SK-N-SH (cell line): ENCODE results near the gene HP1BP3. TPM values are rescaled to one million over a fixed set of nuclear protein-coding genes. Genes with fewer than 3 reads are reported as not detected.

ENCODE experiments used
- CTCF ChIA-PET: fragments of 300-600, 350-600 bp; formaldehyde crosslinking; extraction: SDS; loops from one replicate; lab custom pipeline; 2021; lab: Yijun Ruan, JAX
- POLR2A ChIA-PET: fragments of 350-600 bp; sonication (Branson Sonifier 250); formaldehyde crosslinking; extraction: SDS; loops from one replicate; lab custom pipeline; 2020; ENCODE audit warnings: antibody characterized with exemption, inconsistent platforms; lab: Yijun Ruan, JAX
- DNase-seq: peaks from one replicate; pipeline ENCODE4 v3.0.0; 2012
- H2AFZ ChIP-seq: fragments of 200-600 bp; sonication (generic); 2 replicates; pipeline ENCODE4 v1.8.1; 2016; ENCODE audit warnings: antibody characterized with exemption, mild to moderate bottlenecking, low read depth
- H3F3A ChIP-seq: fragments of 200-600 bp; sonication (generic); replicated peaks from 2 replicates; pipeline ENCODE3; 2016; ENCODE audit warnings: antibody characterized with exemption, mild to moderate bottlenecking; ENCODE audit not compliant: insufficient read depth
- H3K27ac ChIP-seq, 2 experiments: fragments of 200-500 bp in 1 of 2; fragments of 200-600 bp in 1 of 2; sonication (Bioruptor generic) in 1 of 2; sonication (generic), shearing (Covaris generic) in 1 of 2; 2 replicates each; pipeline versions ENCODE4 v1.5.1 to v1.6.1; 2014 to 2016; ENCODE audit warnings: low read depth in 2 of 2, inconsistent platforms in 1 of 2, low read length in 1 of 2, mild to moderate bottlenecking in 1 of 2, mixed read lengths in 1 of 2
- H3K27me3 ChIP-seq: fragments of 200-600 bp; sonication (generic), shearing (Covaris generic); 2 replicates; pipeline ENCODE4 v1.6.1; 2016; ENCODE audit warnings: mixed run types; ENCODE audit not compliant: insufficient read depth
- H3K36me3 ChIP-seq, 2 experiments: fragments of 200-500 bp in 1 of 2; fragments of 200-600 bp in 1 of 2; sonication (Bioruptor generic) in 1 of 2; sonication (generic) in 1 of 2; replicated peaks in 1 of 2; 2 replicates each; pipeline versions ENCODE3 to v1.5.1; 2014 to 2016; ENCODE audit warnings: low read length in 1 of 2, mild to moderate bottlenecking in 1 of 2; ENCODE audit not compliant: insufficient read depth in 2 of 2, control insufficient read depth in 1 of 2
- H3K4me1 ChIP-seq, 2 experiments: fragments of 200-500 bp in 1 of 2; fragments of 200-600 bp in 1 of 2; sonication (Bioruptor generic) in 1 of 2; sonication (generic), shearing (Covaris generic) in 1 of 2; 2 replicates each; pipeline versions ENCODE4 v1.5.1 to v1.6.1; 2014 to 2016; ENCODE audit warnings: low read depth in 1 of 2, low read length in 1 of 2, mixed run types in 1 of 2; ENCODE audit not compliant: insufficient read depth in 2 of 2, control insufficient read depth in 1 of 2
- H3K4me2 ChIP-seq: fragments of 200-600 bp; sonication (generic), shearing (Covaris generic); 2 replicates; pipeline ENCODE4 v1.6.1; 2017; ENCODE audit warnings: mixed run types
- H3K4me3 ChIP-seq, 2 experiments: fragments of 200-500 bp in 1 of 2; fragments of 200-600 bp in 1 of 2; sonication (Bioruptor generic) in 1 of 2; sonication (generic), shearing (Covaris generic) in 1 of 2; 2 replicates each; pipeline versions ENCODE4 v1.5.1 to v1.8.1; 2014 to 2016; ENCODE audit warnings: low read depth in 2 of 2, inconsistent platforms in 1 of 2, low read length in 1 of 2, mild to moderate bottlenecking in 1 of 2, mixed read lengths in 1 of 2, moderate library complexity in 1 of 2
- H3K79me2 ChIP-seq: fragments of 200-600 bp; sonication (generic); 2 replicates; pipeline ENCODE4 v1.8.1; 2017; ENCODE audit warnings: mild to moderate bottlenecking; ENCODE audit not compliant: insufficient read depth
- H3K9ac ChIP-seq: fragments of 200-600 bp; sonication (generic); 2 replicates; pipeline ENCODE4 v1.6.1; 2017; ENCODE audit warnings: mixed run types
- H3K9me2 ChIP-seq: fragments of 200-600 bp; sonication (generic); 2 replicates; pipeline ENCODE4 v1.6.1; 2017; ENCODE audit warnings: mixed run types
- H3K9me3 ChIP-seq: fragments of 200-600 bp; sonication (generic); 2 replicates; pipeline ENCODE4 v1.6.1; 2017; ENCODE audit warnings: mixed run types, mild to moderate bottlenecking, moderate library complexity
- H4K20me1 ChIP-seq: fragments of 200-600 bp; sonication (generic); 2 replicates; pipeline ENCODE4 v1.6.1; 2017; ENCODE audit warnings: mild to moderate bottlenecking, mixed run types; ENCODE audit not compliant: insufficient read depth
- CHD2 ChIP-seq: fragments of 150-350 bp; IDR thresholded peaks from 2 replicates; pipeline ENCODE4 v1.6.1; 2018; ENCODE audit warnings: low read length; ENCODE audit not compliant: partially characterized antibody
- ELF1 ChIP-seq: IDR thresholded peaks from 2 replicates; pipeline ENCODE4 v1.4.0; 2012
- EP300 ChIP-seq, 2 experiments: IDR thresholded peaks; 2 replicates each; pipeline versions ENCODE4 v1.4.0 to v1.6.1; 2012; ENCODE audit warnings: borderline replicate concordance in 1 of 2, low read depth in 1 of 2, low read length in 1 of 2
- FOXM1 ChIP-seq: IDR thresholded peaks from 2 replicates; pipeline ENCODE4 v1.4.0; 2012; ENCODE audit warnings: low read depth, mild to moderate bottlenecking
- JUND ChIP-seq: IDR thresholded peaks from 2 replicates; pipeline ENCODE4 v1.4.0; 2012
- MEF2A ChIP-seq: IDR thresholded peaks from 2 replicates; pipeline ENCODE4 v1.4.0; 2012; ENCODE audit warnings: low read depth, borderline replicate concordance
- MXI1 ChIP-seq: IDR thresholded peaks from 2 replicates; pipeline ENCODE4 v1.6.1; 2012; ENCODE audit warnings: mild to moderate bottlenecking, low read depth, low read length, improper control_type of control experiment
- NRF1 ChIP-seq: IDR thresholded peaks from 2 replicates; pipeline ENCODE4 v1.6.1; 2012; ENCODE audit warnings: low read depth, mild to moderate bottlenecking, low read length
- RAD21 ChIP-seq: IDR thresholded peaks from 2 replicates; pipeline ENCODE4 v1.6.1; 2012; ENCODE audit warnings: mild to moderate bottlenecking, low read length
- RFX5 ChIP-seq: IDR thresholded peaks from 2 replicates; pipeline ENCODE4 v1.6.1; 2012; ENCODE audit warnings: mild to moderate bottlenecking, improper control_type of control experiment, low read length
- SIN3A ChIP-seq: IDR thresholded peaks from 2 replicates; pipeline ENCODE4 v1.6.1; 2012; ENCODE audit warnings: low read depth, mild to moderate bottlenecking, low read length, moderate library complexity, borderline replicate concordance
- USF2 ChIP-seq: fragments of 150-350 bp; IDR thresholded peaks from 2 replicates; pipeline ENCODE4 v1.6.1; 2017; ENCODE audit warnings: antibody characterized with exemption, low read length, low read depth, borderline replicate concordance
- WGBS: methylation state at CpG from one replicate; pipeline ENCODE4 v1.1.6; 2017; ENCODE audit warnings: low lambda C conversion rate; 5-methylcytosine and 5-hydroxymethylcytosine counted together
- polyA plus RNA-seq, 3 experiments: library from polyadenylated mRNA; depleted of rRNA; stranded (reverse); fragments of >200 nt; gene quantifications; 2 replicates each; pipeline ENCODE4 v1.2.3, GENCODE V29; 2012
- TF ChIP-seq, protein P1 (sequence below): fragments of 150-350 bp; IDR thresholded peaks from 2 replicates; pipeline ENCODE4 v1.6.1; 2016; ENCODE audit warnings: mild to moderate bottlenecking, low read depth, low read length

HP1BP3 gene
- polyA plus RNA-seq, 1 of the 3 experiments (the other 2 are of a cell fraction) = 236 TPM

- H3K4me1 ChIP-seq = peaks cover 0 to 6% of the 10 kb centered on the region in 2 experiments; a peak in 1 of 4 replicates
- no peaks in the 10 kb centered on the region for H3K9me3 ChIP-seq
- 93% methylated on average over 1 of the region's 1 CpG for WGBS
- H3K79me2 ChIP-seq = 0 out of 2 replicates have a peak, but pooled peaks cover 10% of the 10 kb centered on the region
- no peaks in the 10 kb centered on the region for H4K20me1 ChIP-seq
- peaks cover 29 to 45% of the 10 kb centered on the region in 2 experiments for H3K36me3 ChIP-seq
- no peaks in the 10 kb centered on the region for H3K9me2 ChIP-seq
- no peaks in the 10 kb centered on the region for H3K27me3 ChIP-seq
- H3K9ac ChIP-seq = no peak overlapping the region
- no peak overlapping the region for H2AFZ ChIP-seq
- no peak for TF ChIP-seq CHD2
- no peak for TF ChIP-seq MEF2A
- no peak for TF ChIP-seq ELF1
- TF ChIP-seq RAD21 = no peak
- H3K4me3 ChIP-seq = no peak overlapping the region
- H3F3A ChIP-seq = no peaks in the 10 kb centered on the region
- no peak overlapping the region for H3K4me2 ChIP-seq
- ChIA-PET CTCF (interaction anchor here (1.1 to 1.6 kb wide), 3 partner anchors 27 to 402 kb away, joined by 4 to 6 read pairs (median 4); no protein-coding TSS in a partner anchor), POLR2A (no interaction called here)
- no peak for DNase-seq
- no peak overlapping the region for H3K27ac ChIP-seq
These were observed 42.4 kb upstream of the HP1BP3 start for GRCh38 chr1:20829531-20829930.

DNA sequence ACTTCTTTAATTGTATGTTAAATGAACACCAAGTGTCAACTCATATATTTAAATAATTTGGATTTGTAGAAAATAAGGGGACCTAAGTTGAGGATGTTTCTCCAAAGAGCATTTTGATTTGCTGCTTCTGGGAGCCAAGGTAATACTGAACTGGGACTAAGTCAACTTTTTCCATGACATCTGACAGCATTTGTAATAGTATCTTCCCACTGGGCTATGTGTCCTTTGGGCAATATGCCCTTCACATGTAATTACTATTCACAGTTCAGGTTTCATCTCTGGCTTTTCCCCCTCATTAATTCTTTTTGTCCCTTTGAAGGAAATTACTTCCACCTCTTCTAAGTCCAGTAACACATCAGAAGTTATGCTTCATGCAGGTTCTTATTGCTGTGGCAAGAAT lies 36.7 kb upstream of the HP1BP3 start:
- Histone ChIP-seq H3K9me2 (no peaks in the 10 kb centered on the region), H3K4me1 (no peaks in the 10 kb centered on the region), H3K27ac (no peak overlapping the region), H3K4me3 (no peak overlapping the region), H3K27me3 (no peaks in the 10 kb centered on the region), H2AFZ (no peak overlapping the region), H3K9ac (no peak overlapping the region), H3K36me3 (peaks cover 37 to 41% of the 10 kb centered on the region in 2 experiments), H4K20me1 (no peaks in the 10 kb centered on the region), H3K4me2 (no peak overlapping the region), H3F3A (no peaks in the 10 kb centered on the region), H3K9me3 (no peaks in the 10 kb centered on the region), H3K79me2 (no peaks in the 10 kb centered on the region)
- POLR2A ChIA-PET = no interaction called here
- CTCF ChIA-PET = interaction anchor here (1.3 kb wide), 2 partner anchors 15 to 127 kb away, joined by 3 to 4 read pairs; no protein-coding TSS in a partner anchor
- DNase-seq = no peak
- TF ChIP-seq FOXM1 = no peak
- no peak for TF ChIP-seq SIN3A
- TF ChIP-seq JUND = no peak
- TF ChIP-seq NRF1 = no peak
- no peak for TF ChIP-seq USF2
- TF ChIP-seq, protein P1, sequence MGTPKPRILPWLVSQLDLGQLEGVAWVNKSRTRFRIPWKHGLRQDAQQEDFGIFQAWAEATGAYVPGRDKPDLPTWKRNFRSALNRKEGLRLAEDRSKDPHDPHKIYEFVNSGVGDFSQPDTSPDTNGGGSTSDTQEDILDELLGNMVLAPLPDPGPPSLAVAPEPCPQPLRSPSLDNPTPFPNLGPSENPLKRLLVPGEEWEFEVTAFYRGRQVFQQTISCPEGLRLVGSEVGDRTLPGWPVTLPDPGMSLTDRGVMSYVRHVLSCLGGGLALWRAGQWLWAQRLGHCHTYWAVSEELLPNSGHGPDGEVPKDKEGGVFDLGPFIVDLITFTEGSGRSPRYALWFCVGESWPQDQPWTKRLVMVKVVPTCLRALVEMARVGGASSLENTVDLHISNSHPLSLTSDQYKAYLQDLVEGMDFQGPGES = no peak
- no peak for TF ChIP-seq MXI1
- TF ChIP-seq RFX5 = no peak
- TF ChIP-seq EP300 (IDR thresholded peaks at IDR 0.05; ENCODE audit: borderline replicate concordance in 1 of 2, low read depth in 1 of 2, low read length in 1 of 2) = no peak
